Measurements from ENCODE around the gene SALL4.
"Not testable (repeated sequence)": the region's sequence is repeated elsewhere in the genome, so short reads cannot be mapped to it uniquely, and the experiment has no call there.

SALL4 gene

GRCh38 chr20:51828762-51829161 lies 26.4 kb upstream of the SALL4 start:
- Histone ChIP-seq H3K36me3 (ENCODE audit: insufficient read depth, low read length) (no peaks in the 10 kb centered on the region), H3K4me3 (no peak overlapping the region), H3K9ac (ENCODE audit: insufficient read length) (no peak overlapping the region), H3K27ac (no peak overlapping the region), H3K9me3 (ENCODE audit: low read depth, low read length) (no peaks in the 10 kb centered on the region)
- DNase-seq (ENCODE audit: low read depth, low spot score): no peak
- no peak for TF ChIP-seq POLR2AphosphoS5 (IDR thresholded peaks at IDR 0.05; ENCODE audit: borderline replicate concordance, low read depth, low read length)
- no peak for TF ChIP-seq FOXP2 (optimal IDR thresholded peaks at IDR 0.05; ENCODE audit: control extremely low read depth, extremely low read length, insufficient read depth)
- no peak for TF ChIP-seq EZH2 (IDR thresholded peaks at IDR 0.05)

GRCh38 chr20:51826372-51826771 lies 24.1 kb upstream of the SALL4 start:
- no peak overlapping the region for H3K9ac ChIP-seq (ENCODE audit: insufficient read length)
- TF ChIP-seq FOXP2 (optimal IDR thresholded peaks at IDR 0.05; ENCODE audit: control extremely low read depth, extremely low read length, insufficient read depth) (no peak), POLR2AphosphoS5 (IDR thresholded peaks at IDR 0.05; ENCODE audit: borderline replicate concordance, low read depth, low read length) (no peak), EZH2 (IDR thresholded peaks at IDR 0.05) (no peak)
- no peak overlapping the region for H3K27ac ChIP-seq
- DNase-seq (ENCODE audit: low read depth, low spot score): no peak
- H3K36me3 ChIP-seq (ENCODE audit: insufficient read depth, low read length): no peaks in the 10 kb centered on the region
- no peak overlapping the region for H3K4me3 ChIP-seq
- H3K9me3 ChIP-seq (ENCODE audit: low read depth, low read length): no peaks in the 10 kb centered on the region

GRCh38 chr20:51818479-51819008 lies 16.2 kb upstream of the SALL4 start:
- DNase-seq (ENCODE audit: low read depth, low spot score): no peak
- no peaks in the 10 kb centered on the region for H3K9me3 ChIP-seq (ENCODE audit: low read depth, low read length)
- H3K4me3 ChIP-seq: no peak overlapping the region
- H3K9ac ChIP-seq (ENCODE audit: insufficient read length): no peak overlapping the region
- H3K36me3 ChIP-seq (ENCODE audit: insufficient read depth, low read length): no peaks in the 10 kb centered on the region
- TF ChIP-seq POLR2AphosphoS5 (IDR thresholded peaks at IDR 0.05; ENCODE audit: borderline replicate concordance, low read depth, low read length): no peak
- H3K27ac ChIP-seq: no peak overlapping the region

- not testable (repeated sequence) for H3K27ac ChIP-seq; H3K9ac ChIP-seq (ENCODE audit: insufficient read length); DNase-seq (ENCODE audit: low read depth, low spot score); H3K9me3 ChIP-seq (ENCODE audit: low read depth, low read length); H3K4me3 ChIP-seq; H3K36me3 ChIP-seq (ENCODE audit: insufficient read depth, low read length)
Measured at GRCh38 chr20:51816856-51817255, 14.5 kb upstream of the SALL4 start.

- Histone ChIP-seq H3K9ac (ENCODE audit: insufficient read length) (no peak overlapping the region), H3K27ac (no peak overlapping the region), H3K4me3 (no peak overlapping the region), H3K9me3 (ENCODE audit: low read depth, low read length) (no peaks in the 10 kb centered on the region), H3K36me3 (ENCODE audit: insufficient read depth, low read length) (no peaks in the 10 kb centered on the region)
- no peak for DNase-seq (ENCODE audit: low read depth, low spot score)
- TF ChIP-seq POLR2AphosphoS5 (IDR thresholded peaks at IDR 0.05; ENCODE audit: borderline replicate concordance, low read depth, low read length) (no peak), EZH2 (IDR thresholded peaks at IDR 0.05) (no peak), FOXP2 (optimal IDR thresholded peaks at IDR 0.05; ENCODE audit: control extremely low read depth, extremely low read length, insufficient read depth) (no peak)
Measured at GRCh38 chr20:51815383-51816076, 13.2 kb upstream of the SALL4 start.

- Histone ChIP-seq H3K9me3 (ENCODE audit: low read depth, low read length) (no peaks in the 10 kb centered on the region), H3K27ac (no peak overlapping the region), H3K9ac (ENCODE audit: insufficient read length) (no peak overlapping the region), H3K4me3 (no peak overlapping the region), H3K36me3 (ENCODE audit: insufficient read depth, low read length) (no peaks in the 10 kb centered on the region)
- TF ChIP-seq EZH2 (IDR thresholded peaks at IDR 0.05) (no peak), FOXP2 (optimal IDR thresholded peaks at IDR 0.05; ENCODE audit: control extremely low read depth, extremely low read length, insufficient read depth) (no peak), POLR2AphosphoS5 (IDR thresholded peaks at IDR 0.05; ENCODE audit: borderline replicate concordance, low read depth, low read length) (no peak)
- no peak for DNase-seq (ENCODE audit: low read depth, low spot score)
Measured at GRCh38 chr20:51812861-51813260, 10.5 kb upstream of the SALL4 start.

GRCh38 chr20:51811514-51812128 lies 9.3 kb upstream of the SALL4 start:
- no peak for DNase-seq (ENCODE audit: low read depth, low spot score)
- no peak overlapping the region for H3K9ac ChIP-seq (ENCODE audit: insufficient read length)
- no peaks in the 10 kb centered on the region for H3K9me3 ChIP-seq (ENCODE audit: low read depth, low read length)
- H3K36me3 ChIP-seq (ENCODE audit: insufficient read depth, low read length): no peaks in the 10 kb centered on the region
- H3K4me3 ChIP-seq: no peak overlapping the region
- no peak overlapping the region for H3K27ac ChIP-seq
- TF ChIP-seq FOXP2 (optimal IDR thresholded peaks at IDR 0.05; ENCODE audit: control extremely low read depth, extremely low read length, insufficient read depth) (no peak), POLR2AphosphoS5 (IDR thresholded peaks at IDR 0.05; ENCODE audit: borderline replicate concordance, low read depth, low read length) (no peak), EZH2 (IDR thresholded peaks at IDR 0.05) (no peak)

- TF ChIP-seq EZH2 (IDR thresholded peaks at IDR 0.05) (no peak), FOXP2 (optimal IDR thresholded peaks at IDR 0.05; ENCODE audit: control extremely low read depth, extremely low read length, insufficient read depth) (no peak), POLR2AphosphoS5 (IDR thresholded peaks at IDR 0.05; ENCODE audit: borderline replicate concordance, low read depth, low read length) (no peak)
- Histone ChIP-seq H3K36me3 (ENCODE audit: insufficient read depth, low read length) (no peaks in the 10 kb centered on the region), H3K9ac (ENCODE audit: insufficient read length) (no peak overlapping the region), H3K9me3 (ENCODE audit: low read depth, low read length) (no peaks in the 10 kb centered on the region), H3K4me3 (no peak overlapping the region), H3K27ac (no peak overlapping the region)
- DNase-seq (ENCODE audit: low read depth, low spot score): no peak
Measured at GRCh38 chr20:51811042-51811355, 8.7 kb upstream of the SALL4 start.

All from SK-N-MC (cell line).